DMS153 treated with DMSO at 0.1 percent for 48 hours (cell line): ENCODE measurements around the gene PRDM4.
"Not testable (repeated sequence)": the region's sequence is repeated elsewhere in the genome, so short reads cannot be mapped to it uniquely, and the experiment has no call there.

ENCODE experiments used
- DNase-seq: peaks from one replicate; lab custom pipeline; 2025; ENCODE audit not compliant: unreplicated experiment; lab: John Stamatoyannopoulos, UW

The PRDM4 gene

GRCh38 chr12:107702106-107702505, 58.8 kb downstream of the PRDM4 start:
- DNase-seq = no peak

- DNase-seq = not testable (repeated sequence)
These were observed 65.2 kb downstream of the PRDM4 start for GRCh38 chr12:107695772-107696171.

GRCh38 chr12:107685360-107686248, 75.3 kb downstream of the PRDM4 start, which contains the start of gene PWP1:
Gene PWP1, plus strand, starts transcription at chr12:107685799. Its CDS starts 101 bp downstream, at chr12:107685900.
- peak; percentile 89 for DNase-seq

GRCh38 chr12:107684990-107685359, 76.0 kb downstream of the PRDM4 start:
- peak; percentile 38 for DNase-seq

GRCh38 chr12:107684029-107684795, 76.7 kb downstream of the PRDM4 start:
- DNase-seq = no peak
